Trophoblast cell (in vitro differentiated cells and primary cell): ENCODE results near the gene SLC25A27.

Experiments used
- DNase-seq, 2 donors: peaks; one replicate each; pipeline ENCODE4 v3.0.0-alpha.2; 2016
- H2AFZ ChIP-seq: 2 replicates; pipeline ENCODE4 v1.6.1; 2013; ENCODE audit warnings: low read length, moderate library complexity, mild to moderate bottlenecking; ENCODE audit not compliant: insufficient read depth, poor library complexity
- H2AK5ac ChIP-seq: 2 replicates; pipeline ENCODE4 v1.6.1; 2013; ENCODE audit warnings: mild to moderate bottlenecking, low read length
- H2BK120ac ChIP-seq: 2 replicates; pipeline ENCODE4 v1.6.1; 2013; ENCODE audit warnings: low read length, mild to moderate bottlenecking, moderate library complexity; ENCODE audit not compliant: insufficient read depth, poor library complexity
- H2BK12ac ChIP-seq: 2 replicates; pipeline ENCODE4 v1.6.1; 2013; ENCODE audit warnings: mild to moderate bottlenecking, low read length, moderate library complexity
- H2BK5ac ChIP-seq: 2 replicates; pipeline ENCODE4 v1.6.1; 2013; ENCODE audit warnings: low read length, low read depth, moderate library complexity, mild to moderate bottlenecking; ENCODE audit not compliant: poor library complexity
- H3K14ac ChIP-seq: 2 replicates; pipeline ENCODE4 v1.6.1; 2013; ENCODE audit warnings: mild to moderate bottlenecking, low read length
- H3K18ac ChIP-seq: 2 replicates; pipeline ENCODE4 v1.6.1; 2013; ENCODE audit warnings: mild to moderate bottlenecking, low read length
- H3K23ac ChIP-seq: 2 replicates; pipeline ENCODE4 v1.6.1; 2013; ENCODE audit warnings: low read length
- H3K27ac ChIP-seq: 2 replicates; pipeline ENCODE4 v1.5.1; 2013; ENCODE audit warnings: low read depth, mild to moderate bottlenecking, inconsistent platforms, low read length, moderate library complexity
- H3K27me3 ChIP-seq: 2 replicates; pipeline ENCODE4 v1.6.1; 2013; ENCODE audit warnings: inconsistent platforms, mild to moderate bottlenecking, low read length, moderate library complexity; ENCODE audit not compliant: insufficient read depth
- H3K36me3 ChIP-seq, 2 experiments: 1 replicate in 1 of 2; 2 replicates in 1 of 2; pipeline ENCODE4 v1.6.1; 2013; ENCODE audit warnings: low read length in 2 of 2, mild to moderate bottlenecking in 2 of 2, moderate library complexity in 1 of 2; ENCODE audit not compliant: insufficient read depth in 2 of 2, control insufficient read depth in 1 of 2
- H3K4ac ChIP-seq: 2 replicates; pipeline ENCODE4 v1.6.1; 2013; ENCODE audit warnings: low read depth, mild to moderate bottlenecking, low read length, moderate library complexity
- H3K4me1 ChIP-seq, 2 experiments: 1 replicate in 1 of 2; 2 replicates in 1 of 2; pipeline ENCODE4 v1.6.1; 2013; ENCODE audit warnings: low read length in 2 of 2, mild to moderate bottlenecking in 2 of 2, moderate library complexity in 1 of 2; ENCODE audit not compliant: insufficient read depth in 2 of 2, control insufficient read depth in 1 of 2
- H3K4me2 ChIP-seq: 2 replicates; pipeline ENCODE4 v1.6.1; 2013; ENCODE audit warnings: inconsistent platforms, mild to moderate bottlenecking, low read length, moderate library complexity
- H3K4me3 ChIP-seq: 2 replicates; pipeline ENCODE4 v1.5.1; 2013; ENCODE audit warnings: mild to moderate bottlenecking, low read depth, low read length, inconsistent platforms
- H3K79me1 ChIP-seq: one replicate; pipeline ENCODE4 v1.6.1; 2013; ENCODE audit warnings: low read length
- H3K79me2 ChIP-seq: 2 replicates; pipeline ENCODE4 v1.6.1; 2013; ENCODE audit warnings: low read length, mild to moderate bottlenecking; ENCODE audit not compliant: control insufficient read depth, insufficient read depth, poor library complexity
- H3K9ac ChIP-seq: 2 replicates; pipeline ENCODE4 v1.6.1; 2013; ENCODE audit warnings: mild to moderate bottlenecking, low read length
- H3K9me3 ChIP-seq: 2 replicates; pipeline ENCODE4 v1.6.1; 2013; ENCODE audit warnings: low read depth, mild to moderate bottlenecking, control low read depth, inconsistent platforms, low read length; ENCODE audit not compliant: insufficient read depth
- H4K12ac ChIP-seq: 2 replicates; pipeline ENCODE4 v1.6.1; 2013; ENCODE audit warnings: low read depth, mild to moderate bottlenecking, low read length, moderate library complexity
- H4K8ac ChIP-seq: 2 replicates; pipeline ENCODE4 v1.6.1; 2013; ENCODE audit warnings: low read depth, mild to moderate bottlenecking, low read length, moderate library complexity
- H4K91ac ChIP-seq: one replicate; pipeline ENCODE4 v1.6.1; 2013; ENCODE audit warnings: low read depth, mild to moderate bottlenecking, low read length, moderate library complexity
- WGBS: extraction: QIAGEN DNeasy Blood & Tissue Kit; methylation state at CpG from one replicate; pipeline ENCODE4 v1.1.7; 2013; ENCODE audit warnings: missing lambda C conversion rate; ENCODE audit not compliant: insufficient read length, insufficient coverage; ENCODE audit errors: extremely low coverage; 5-methylcytosine and 5-hydroxymethylcytosine counted together

Gene SLC25A27

GRCh38 chr6:46706464-46706863 is 53.7 kb downstream of the SLC25A27 start:
- Histone ChIP-seq H3K4me2 (no peak overlapping the region), H3K4me1 (no peaks in the 10 kb centered on the region), H3K18ac (no peak overlapping the region), H3K27me3 (no peaks in the 10 kb centered on the region), H4K8ac (no peak overlapping the region), H4K12ac (no peak overlapping the region), H3K79me1 (no peaks in the 10 kb centered on the region), H3K9ac (no peak overlapping the region), H2AK5ac (no peak overlapping the region), H3K4ac (no peak overlapping the region), H2AFZ (no peak overlapping the region), H2BK120ac (no peak overlapping the region), H3K36me3 (no peaks in the 10 kb centered on the region), H3K4me3 (no peak overlapping the region), H4K91ac (no peak overlapping the region), H3K9me3 (no peaks in the 10 kb centered on the region), H3K14ac (no peak overlapping the region), H3K79me2 (no peaks in the 10 kb centered on the region), H2BK5ac (no peak overlapping the region), H3K23ac (no peak overlapping the region), H2BK12ac (no peak overlapping the region), H3K27ac (no peak overlapping the region)
- WGBS: no CpG with 5 or more reads among the region's 2 CpGs
- no peak for DNase-seq

- Histone ChIP-seq H3K4me3 (no peak overlapping the region), H4K12ac (no peak overlapping the region), H3K4me2 (no peak overlapping the region), H3K4me1 (no peaks in the 10 kb centered on the region), H3K27me3 (no peaks in the 10 kb centered on the region), H3K23ac (no peak overlapping the region), H3K36me3 (no peaks in the 10 kb centered on the region), H3K9me3 (no peaks in the 10 kb centered on the region), H3K18ac (no peak overlapping the region), H3K9ac (no peak overlapping the region), H3K27ac (no peak overlapping the region), H2BK5ac (no peak overlapping the region), H3K4ac (no peak overlapping the region), H3K79me1 (no peaks in the 10 kb centered on the region), H2AFZ (no peak overlapping the region), H2AK5ac (no peak overlapping the region), H3K79me2 (no peaks in the 10 kb centered on the region), H4K91ac (no peak overlapping the region), H3K14ac (no peak overlapping the region), H4K8ac (no peak overlapping the region), H2BK120ac (no peak overlapping the region), H2BK12ac (no peak overlapping the region)
- no peak for DNase-seq
- no CpG with 5 or more reads among the region's 1 CpG for WGBS
Measured at GRCh38 chr6:46711491-46711890, 58.7 kb downstream of the SLC25A27 start.

GRCh38 chr6:46715141-46715540 is 62.4 kb downstream of the SLC25A27 start:
- H2BK120ac ChIP-seq: no peak overlapping the region
- no peak overlapping the region for H2BK12ac ChIP-seq
- no peak overlapping the region for H3K4me3 ChIP-seq
- H3K9ac ChIP-seq: no peak overlapping the region
- no peaks in the 10 kb centered on the region for H3K4me1 ChIP-seq
- H4K91ac ChIP-seq: no peak overlapping the region
- H3K27me3 ChIP-seq: no peaks in the 10 kb centered on the region
- H3K23ac ChIP-seq: no peak overlapping the region
- H4K12ac ChIP-seq: no peak overlapping the region
- no peak overlapping the region for H3K18ac ChIP-seq
- no peaks in the 10 kb centered on the region for H3K79me1 ChIP-seq
- no peaks in the 10 kb centered on the region for H3K9me3 ChIP-seq
- no peak overlapping the region for H2AK5ac ChIP-seq
- H3K36me3 ChIP-seq: no peaks in the 10 kb centered on the region
- no peaks in the 10 kb centered on the region for H3K79me2 ChIP-seq
- H2AFZ ChIP-seq: no peak overlapping the region
- no peak for DNase-seq
- no peak overlapping the region for H3K27ac ChIP-seq
- H3K4ac ChIP-seq: no peak overlapping the region
- no peak overlapping the region for H2BK5ac ChIP-seq
- H4K8ac ChIP-seq: no peak overlapping the region
- no peak overlapping the region for H3K4me2 ChIP-seq
- no peak overlapping the region for H3K14ac ChIP-seq

- H2BK5ac ChIP-seq: no peak overlapping the region
- no peak overlapping the region for H2AK5ac ChIP-seq
- no peaks in the 10 kb centered on the region for H3K27me3 ChIP-seq
- no peak overlapping the region for H2BK12ac ChIP-seq
- H3K79me1 ChIP-seq: no peaks in the 10 kb centered on the region
- no peak overlapping the region for H3K4ac ChIP-seq
- no CpG with 5 or more reads among the region's 1 CpG for WGBS
- no peaks in the 10 kb centered on the region for H3K79me2 ChIP-seq
- H3K4me2 ChIP-seq: no peak overlapping the region
- no peak overlapping the region for H4K12ac ChIP-seq
- H3K4me1 ChIP-seq: no peaks in the 10 kb centered on the region
- H3K9me3 ChIP-seq: no peaks in the 10 kb centered on the region
- no peak overlapping the region for H3K23ac ChIP-seq
- no peak overlapping the region for H3K14ac ChIP-seq
- H3K9ac ChIP-seq: no peak overlapping the region
- H3K4me3 ChIP-seq: no peak overlapping the region
- H3K27ac ChIP-seq: no peak overlapping the region
- H2AFZ ChIP-seq: no peak overlapping the region
- no peaks in the 10 kb centered on the region for H3K36me3 ChIP-seq
- no peak overlapping the region for H4K8ac ChIP-seq
- peak; percentile 19 to 31 for DNase-seq
- no peak overlapping the region for H4K91ac ChIP-seq
- H3K18ac ChIP-seq: no peak overlapping the region
- no peak overlapping the region for H2BK120ac ChIP-seq
Measured at GRCh38 chr6:46719099-46719498, 66.3 kb downstream of the SLC25A27 start.
